ENCODE measurements around the gene NOC2L.

GRCh38 chr1:991895-992294 is 32.8 kb upstream of the NOC2L start:
- no peak for TF ChIP-seq POLR2A (IDR thresholded peaks at IDR 0.05; ENCODE audit: low read length)
- TF ChIP-seq GATA1 (IDR thresholded peaks at IDR 0.05; ENCODE audit: low read depth, low read length) = no peak
